ENCODE results near the gene CCNC.
A peak's percentile ranks its signal among the peaks of the same experiment; 100 is the strongest.

CCNC gene

GRCh38 chr6:99568103-99568933, at the start of gene CCNC:
CCNC (minus strand) TSS chr6:99568660; CDS start chr6:99568527, 133 bp downstream.
- peak; percentile 89 for DNase-seq (ENCODE audit: low spot score)

DNA sequence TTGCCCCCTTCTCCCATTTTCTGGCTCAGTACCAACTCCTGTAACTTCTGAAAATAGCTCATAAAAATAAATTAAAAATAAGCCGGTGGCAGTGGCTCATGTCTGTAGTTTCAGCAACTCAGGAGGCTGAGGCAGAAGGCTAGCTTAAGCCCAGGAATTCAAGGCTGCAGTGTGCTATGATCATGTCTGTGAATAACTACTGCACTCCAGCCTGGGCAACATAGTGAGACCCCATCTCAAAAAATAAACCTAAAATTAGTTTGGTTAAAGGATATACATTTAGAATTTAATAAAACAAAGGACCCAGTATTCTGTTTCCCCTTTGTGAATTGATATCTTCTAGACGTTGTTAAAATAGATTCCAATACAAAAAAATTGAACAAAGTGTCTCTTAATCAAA, 48.7 kb upstream of the CCNC start:
- no peak for DNase-seq (ENCODE audit: low spot score)

- no peak for DNase-seq (ENCODE audit: low spot score)
These were observed 46.1 kb upstream of the CCNC start for GRCh38 chr6:99614430-99615186.

- no peak for DNase-seq (ENCODE audit: low spot score)
These were observed 45.4 kb upstream of the CCNC start for GRCh38 chr6:99613705-99614429.

- DNase-seq (ENCODE audit: low spot score) = peak; percentile 63
These were observed 44.9 kb upstream of the CCNC start for GRCh38 chr6:99613409-99613704.

DNA sequence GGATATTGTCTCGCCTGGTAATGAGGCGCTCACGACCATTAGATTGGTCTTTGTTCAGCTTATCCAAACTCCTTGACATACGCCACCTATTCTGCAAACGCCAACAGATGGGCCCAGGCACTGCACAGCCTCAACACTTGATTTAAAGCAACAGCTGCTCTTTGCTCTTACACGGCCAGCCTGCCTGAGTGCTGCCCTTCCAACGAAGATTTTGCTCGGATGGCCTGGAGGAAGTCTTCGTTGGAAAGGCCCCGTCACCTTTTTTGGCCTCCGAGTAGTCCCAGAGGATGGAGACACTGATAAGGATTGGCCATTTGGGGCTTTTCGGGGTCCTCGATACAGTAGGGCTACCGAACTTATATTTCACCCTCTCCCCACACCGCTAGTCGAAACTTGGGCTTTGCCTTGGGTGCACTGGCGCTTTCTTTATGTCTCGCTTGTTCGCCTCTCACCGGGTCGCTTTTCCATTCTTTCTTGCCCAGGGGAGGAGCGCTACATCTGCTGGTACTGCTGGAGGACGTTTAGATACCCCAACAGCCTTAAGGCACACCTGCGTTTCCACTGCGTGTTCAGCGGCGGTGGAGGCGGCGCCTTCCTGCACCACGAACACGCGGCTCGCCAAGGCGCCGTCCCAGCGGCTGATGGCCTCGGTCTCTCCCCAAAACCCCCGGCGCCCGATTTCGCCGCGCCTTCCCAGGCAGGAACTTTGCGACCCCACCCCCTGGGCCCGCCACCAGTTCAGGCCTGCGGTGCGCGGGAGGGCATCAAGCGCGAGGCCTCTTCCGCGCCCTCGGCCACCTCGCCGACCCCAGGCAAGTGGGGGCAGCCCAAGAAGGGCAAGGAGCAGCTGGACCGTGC, 44.3 kb upstream of the CCNC start:
- DNase-seq (ENCODE audit: low spot score) = no peak

DNA sequence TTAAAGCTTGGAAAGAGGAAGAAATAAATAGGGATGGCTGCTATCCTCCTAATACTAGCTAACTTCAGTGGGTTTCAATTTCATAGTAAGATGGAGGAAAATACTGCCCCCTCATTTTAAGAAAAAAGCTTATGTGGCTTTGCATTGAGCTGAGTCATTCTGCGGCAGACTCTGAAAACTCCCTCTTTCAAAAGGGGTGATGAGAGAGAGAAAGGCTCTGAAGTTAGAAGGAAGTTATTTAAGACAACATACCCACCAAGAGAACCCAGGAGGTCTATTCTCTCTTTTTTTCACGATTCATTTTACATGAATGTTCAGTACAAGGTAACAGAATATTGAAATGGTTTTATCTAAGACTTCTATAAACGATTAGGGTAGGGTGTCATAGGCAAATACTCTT, 42.7 kb upstream of the CCNC start:
- DNase-seq (ENCODE audit: low spot score) = no peak

- DNase-seq (ENCODE audit: low spot score) = no peak
These were observed 41.5 kb upstream of the CCNC start for GRCh38 chr6:99609905-99610489.

- DNase-seq (ENCODE audit: low spot score) = no peak
These were observed 40.5 kb upstream of the CCNC start for GRCh38 chr6:99608886-99609482.

- no peak for DNase-seq (ENCODE audit: low spot score)
These were observed 39.8 kb upstream of the CCNC start for GRCh38 chr6:99608059-99608885.

- no peak for DNase-seq (ENCODE audit: low spot score)
These were observed 39.1 kb upstream of the CCNC start for GRCh38 chr6:99607416-99608036.

DNA sequence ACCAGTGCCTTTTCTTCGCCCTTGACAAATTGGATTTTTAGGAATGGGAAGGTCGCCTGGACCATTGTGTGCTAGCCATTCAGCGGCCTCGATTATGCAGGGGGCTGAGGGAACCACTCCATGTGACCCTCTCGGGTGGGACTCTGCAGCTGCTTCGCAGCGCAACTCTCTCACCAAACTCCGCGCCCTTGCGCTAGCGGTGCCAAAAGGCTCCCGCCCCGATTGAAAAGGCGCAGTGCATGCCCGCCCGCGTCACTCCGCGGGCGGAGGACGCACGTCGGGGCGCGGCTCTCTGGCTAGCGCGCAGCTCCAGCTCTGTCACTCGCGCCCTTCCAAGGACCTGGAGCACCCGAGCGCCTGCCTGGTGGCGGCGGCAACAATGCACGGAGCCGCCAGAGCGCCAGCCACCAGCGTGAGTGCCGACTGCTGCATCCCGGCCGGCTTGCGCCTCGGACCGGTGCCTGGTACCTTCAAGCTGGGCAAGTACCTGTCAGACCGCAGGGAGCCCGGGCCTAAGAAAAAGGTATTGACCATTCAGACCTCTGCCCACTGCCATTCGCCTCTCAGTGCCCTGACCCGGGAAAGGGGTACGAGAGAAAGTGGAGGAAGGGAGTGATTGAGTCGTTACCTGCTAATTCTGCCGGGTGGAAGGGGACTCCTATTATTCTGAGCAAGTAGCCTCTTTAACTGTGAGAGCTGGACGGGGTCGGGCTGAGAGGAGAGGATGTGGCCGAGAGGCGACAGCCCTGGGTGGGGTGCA, 38.4 kb upstream of the CCNC start, which contains the start of gene PRDM13:
Gene PRDM13, plus strand, starts transcription at position 178 of the 760 bp plus-strand sequence. Its CDS starts 202 bp downstream, at position 380.
- no peak for DNase-seq (ENCODE audit: low spot score)

GRCh38 chr6:99605911-99606655, 37.6 kb upstream of the CCNC start:
- no peak for DNase-seq (ENCODE audit: low spot score)

DNA sequence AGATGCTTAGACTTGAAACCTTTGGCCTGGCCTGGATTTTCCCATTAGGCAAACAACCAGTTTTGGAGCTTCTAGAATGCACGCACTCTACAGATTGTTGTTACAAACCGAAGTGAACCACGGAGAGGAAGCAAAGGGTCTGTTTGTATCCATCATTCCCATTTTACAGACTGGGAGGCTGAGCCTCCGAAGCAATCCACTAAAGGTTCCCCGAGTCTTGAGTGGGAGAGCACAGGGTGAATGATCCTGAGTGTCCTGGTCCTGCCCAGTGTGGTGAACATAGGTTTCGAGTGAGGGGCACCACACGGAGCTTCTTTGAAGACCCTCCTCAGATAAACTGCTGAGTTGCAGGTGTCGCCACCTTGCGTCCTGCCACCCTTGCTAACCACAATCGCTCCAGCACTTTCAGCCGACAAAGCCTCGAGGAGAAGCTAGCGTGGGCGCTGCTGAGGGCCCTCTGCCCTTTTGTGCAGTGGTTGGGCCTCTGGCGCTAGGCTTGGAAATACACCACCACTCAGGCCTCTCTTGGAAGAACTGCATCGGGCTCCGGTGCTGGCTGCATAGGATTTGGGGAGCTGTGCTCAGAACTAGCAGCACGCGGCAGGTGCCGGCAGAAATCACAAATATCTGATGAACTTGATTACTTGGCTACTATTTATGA, 36.7 kb upstream of the CCNC start:
- DNase-seq (ENCODE audit: low spot score) = no peak

GRCh38 chr6:99604166-99605073, 36.0 kb upstream of the CCNC start:
- no peak for DNase-seq (ENCODE audit: low spot score)

DNA sequence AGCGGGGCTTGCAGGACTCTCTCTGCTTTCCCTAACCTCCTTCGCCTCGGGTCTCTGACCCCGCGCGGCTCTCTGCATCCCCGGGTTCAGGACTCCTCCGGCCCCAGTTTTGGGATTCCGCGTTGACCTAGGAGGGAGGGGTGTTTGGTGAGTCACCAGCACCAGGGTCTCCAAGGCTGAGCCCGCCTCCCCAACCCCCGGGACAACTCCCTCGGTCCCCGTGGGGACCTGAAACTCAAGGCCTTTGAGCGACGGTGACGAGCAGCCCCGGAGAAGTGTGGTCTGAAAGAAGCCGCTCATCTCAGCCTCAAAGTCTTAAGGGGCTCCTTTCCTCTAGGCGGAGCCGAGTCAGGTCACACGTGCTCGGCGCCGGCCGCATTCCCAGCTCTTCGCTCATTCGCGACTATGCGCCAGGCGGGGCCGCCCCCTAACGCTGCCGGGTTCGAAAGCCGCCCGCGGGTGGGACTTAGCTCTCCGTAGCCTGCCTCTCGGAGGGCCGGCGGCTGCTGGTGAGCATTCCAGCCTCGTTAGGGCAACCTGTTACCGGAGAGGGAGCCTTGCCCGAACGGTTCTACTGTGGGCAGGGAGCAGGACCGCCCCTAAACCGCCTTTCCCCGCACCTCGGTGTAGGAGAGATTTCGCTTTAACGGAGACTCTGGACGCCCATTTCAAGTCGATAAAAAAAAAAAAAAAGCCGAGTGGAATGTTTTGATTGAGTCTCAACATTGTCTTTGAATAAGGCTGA, 35.1 kb upstream of the CCNC start:
- no peak for DNase-seq (ENCODE audit: low spot score)
